ENCODE results near the gene RPAP3.

GRCh38 chr12:47752121-47752520 lies 46.3 kb upstream of the RPAP3 start:
- TF ChIP-seq CTCF (IDR thresholded peaks at IDR 0.05) (no peak), POLR2A (IDR thresholded peaks at IDR 0.05) (no peak), POLR2AphosphoS5 (IDR thresholded peaks at IDR 0.05) (no peak)
